ENCODE data around the gene INHA.

INHA gene

GRCh38 chr2:219620546-219620945 is 48.4 kb downstream of the INHA start:
- H3K4me3 ChIP-seq (ENCODE audit: low read depth, low read length) = no peak overlapping the region
- no peak for DNase-seq (ENCODE audit: low read depth)
- in situ Hi-C loops (cut with HindIII; ENCODE audit: low sequenced_read_pairs) = no loop called here
- TF ChIP-seq CTCF (IDR thresholded peaks at IDR 0.05; ENCODE audit: low read depth, low read length, missing control alignments) = no peak

- in situ Hi-C loops (cut with HindIII; ENCODE audit: low sequenced_read_pairs) = no loop called here
- no peak overlapping the region for H3K4me3 ChIP-seq (ENCODE audit: low read depth, low read length)
- DNase-seq (ENCODE audit: low read depth) = no peak
- TF ChIP-seq CTCF (IDR thresholded peaks at IDR 0.05; ENCODE audit: low read depth, low read length, missing control alignments) = no peak
Measured at GRCh38 chr2:219621935-219622334, 49.8 kb downstream of the INHA start.

GRCh38 chr2:219622472-219622871 is 50.4 kb downstream of the INHA start:
- no peak for TF ChIP-seq CTCF (IDR thresholded peaks at IDR 0.05; ENCODE audit: low read depth, low read length, missing control alignments)
- DNase-seq (ENCODE audit: low read depth) = no peak
- H3K4me3 ChIP-seq (ENCODE audit: low read depth, low read length) = no peak overlapping the region
- in situ Hi-C loops (cut with HindIII; ENCODE audit: low sequenced_read_pairs) = no loop called here

- no peak for TF ChIP-seq CTCF (IDR thresholded peaks at IDR 0.05; ENCODE audit: low read depth, low read length, missing control alignments)
- in situ Hi-C loops (cut with HindIII; ENCODE audit: low sequenced_read_pairs) = no loop called here
- H3K4me3 ChIP-seq (ENCODE audit: low read depth, low read length) = no peak overlapping the region
- DNase-seq (ENCODE audit: low read depth) = no peak
Measured at GRCh38 chr2:219624565-219624964, 52.5 kb downstream of the INHA start.

GRCh38 chr2:219625179-219625578 is 53.1 kb downstream of the INHA start:
- in situ Hi-C loops (cut with HindIII; ENCODE audit: low sequenced_read_pairs) = no loop called here
- TF ChIP-seq CTCF (IDR thresholded peaks at IDR 0.05; ENCODE audit: low read depth, low read length, missing control alignments) = no peak
- DNase-seq (ENCODE audit: low read depth) = no peak
- H3K4me3 ChIP-seq (ENCODE audit: low read depth, low read length) = no peak overlapping the region
